K562 (cell line): Measurements from ENCODE around the gene CMTR1. TPM values are rescaled to one million over a fixed set of nuclear protein-coding genes. Genes with fewer than 3 reads are reported as not detected.

Experiments used
- ATAC-seq: fragments of 200-7000 bp; cut with Tn5 transposase; 3 replicates; pipeline ENCODE4 v1.9.1; 2020; ENCODE audit warnings: moderate library complexity
- BruUV-seq: library from RNA; stranded (reverse); fragments of 400-500 nt; replicated peaks from 2 replicates; lab custom pipeline; 2021; lab: Mats Ljungman, UMichigan
- CTCF ChIA-PET: fragments of 300-600 bp; formaldehyde crosslinking; extraction: SDS; loops from one replicate; lab custom pipeline; 2021; ENCODE audit warnings: low intra/inter-chr PET ratio; lab: Yijun Ruan, JAX
- POLR2A ChIA-PET: fragments of 300-600, 350-650 bp; sonication (Branson Sonifier 250); formaldehyde crosslinking; extraction: SDS; loops from one replicate; lab custom pipeline; 2021; ENCODE audit warnings: antibody characterized with exemption, inconsistent platforms; lab: Yijun Ruan, JAX
- DNase-seq, 4 experiments: peaks; one replicate each; pipeline versions ENCODE4 v3.0.0 to v3.0.0-alpha.2; 2011 to 2018; ENCODE audit warnings: low spot score in 3 of 4, mixed read lengths in 3 of 4; ENCODE audit errors: extremely low read depth in 1 of 4
- FAIRE-seq: peaks from 2 replicates; lab custom pipeline; 2011; peaks lifted over from hg19 to GRCh38; lab: Jason Lieb, UNC
- H2AFZ ChIP-seq: 2 replicates; pipeline ENCODE4 v1.6.0; 2011; ENCODE audit warnings: low read depth, low read length, control low read depth, inconsistent platforms
- H3K27ac ChIP-seq: fragments of 200-600 bp; 3 replicates; pipeline ENCODE4 v1.8.0; 2011; ENCODE audit warnings: low read depth, mild to moderate bottlenecking, control low read depth, inconsistent platforms, low read length, moderate library complexity, mixed read lengths; ENCODE audit errors: extremely low read depth
- H3K27me3 ChIP-seq, 2 experiments: fragments of 300-600 bp in 1 of 2; 2 replicates in 1 of 2; 3 replicates in 1 of 2; pipeline versions ENCODE4 v1.6.0 to v1.8.0; 2011; ENCODE audit warnings: inconsistent platforms in 2 of 2, low read length in 2 of 2, mild to moderate bottlenecking in 1 of 2, mixed read lengths in 1 of 2, moderate library complexity in 1 of 2; ENCODE audit not compliant: control insufficient read depth in 2 of 2, insufficient read depth in 2 of 2
- H3K36me3 ChIP-seq: fragments of 300-600 bp; 3 replicates; pipeline ENCODE4 v1.8.0; 2011; ENCODE audit warnings: mild to moderate bottlenecking, low read length, inconsistent platforms; ENCODE audit not compliant: control insufficient read depth, insufficient read depth
- H3K4me1 ChIP-seq, 2 experiments: fragments of 200-600 bp in 1 of 2; replicated peaks in 1 of 2; 2 replicates in 1 of 2; 3 replicates in 1 of 2; pipeline versions ENCODE4 v1.5.1 to v1.8.0; 2011; ENCODE audit warnings: inconsistent platforms in 2 of 2, low read length in 2 of 2, mild to moderate bottlenecking in 1 of 2, mixed read lengths in 1 of 2, moderate library complexity in 1 of 2; ENCODE audit not compliant: control insufficient read depth in 2 of 2, insufficient read depth in 2 of 2
- H3K4me2 ChIP-seq: 2 replicates; pipeline ENCODE4 v1.6.1; 2011; ENCODE audit warnings: low read length, control low read depth, inconsistent platforms, mixed read lengths; ENCODE audit not compliant: insufficient read depth
- H3K4me3 ChIP-seq: fragments of 200-600 bp; sonication (generic), shearing (Covaris generic); 2 replicates; pipeline ENCODE4 v1.5.1; 2016; ENCODE audit warnings: control low read depth, inconsistent platforms
- H3K79me2 ChIP-seq: fragments of 200-600 bp; 3 replicates; pipeline ENCODE4 v1.8.0; 2011; ENCODE audit warnings: low read length, inconsistent platforms; ENCODE audit not compliant: control insufficient read depth, insufficient read depth
- H3K9ac ChIP-seq, 2 experiments: 2 replicates each; pipeline versions ENCODE4 v1.6.0 to v1.6.1; 2011; ENCODE audit warnings: low read depth in 2 of 2, low read length in 2 of 2, control low read depth in 1 of 2, inconsistent platforms in 1 of 2, mild to moderate bottlenecking in 1 of 2, mixed read lengths in 1 of 2; ENCODE audit not compliant: insufficient read depth in 1 of 2
- H3K9me1 ChIP-seq: one replicate; pipeline ENCODE4 v1.6.0; 2011; ENCODE audit warnings: inconsistent platforms, mild to moderate bottlenecking, low read length, moderate library complexity; ENCODE audit not compliant: control insufficient read depth, insufficient read depth
- H3K9me3 ChIP-seq: replicated peaks from 2 replicates; pipeline ENCODE4 v1.5.1; 2011; ENCODE audit warnings: low read depth, low read length, inconsistent platforms; ENCODE audit not compliant: control insufficient read depth, insufficient read depth
- H4K20me1 ChIP-seq: replicated peaks from 2 replicates; pipeline ENCODE4 v1.6.1; 2011; ENCODE audit warnings: low read length, inconsistent platforms, mixed read lengths; ENCODE audit not compliant: control insufficient read depth, insufficient read depth
- CBFB ChIP-seq: sonication (generic); formaldehyde crosslinking; IDR thresholded peaks from 2 replicates; pipeline ENCODE4 v1.4.0; 2020; ENCODE audit warnings: mild to moderate bottlenecking, missing genetic modification reagents
- GABPB1 ChIP-seq: sonication (generic); formaldehyde crosslinking; IDR thresholded peaks from 2 replicates; pipeline ENCODE4 v1.8.0; 2022; ENCODE audit warnings: mild to moderate bottlenecking, missing genetic modification reagents
- GABPB2 ChIP-seq: fragments of 250-450 bp; sonication (Bioruptor Pico); conservative IDR thresholded peaks from 2 replicates; pipeline ENCODE4 v1.5.1; 2021; ENCODE audit warnings: mild to moderate bottlenecking
- MAZ ChIP-seq, 2 experiments: fragments of 450-650 bp in 1 of 2; sonication (generic) in 1 of 2; formaldehyde crosslinking; IDR thresholded peaks in 1 of 2; conservative IDR thresholded peaks in 1 of 2; 2 replicates each; pipeline versions ENCODE4 v1.4.0 to v1.5.0; 2020; ENCODE audit warnings: mild to moderate bottlenecking in 1 of 2, missing genetic modification reagents in 1 of 2
- MEF2D ChIP-seq: conservative IDR thresholded peaks from 2 replicates; pipeline ENCODE4 v1.6.1; 2016; ENCODE audit warnings: low read depth, missing genetic modification characterization, missing compliant biosample characterization
- POLR2AphosphoS2 ChIP-seq: IDR thresholded peaks from 2 replicates; pipeline ENCODE4 v1.6.1; 2012; ENCODE audit warnings: low read length, improper control_type of control experiment
- POLR2AphosphoS5 ChIP-seq: IDR thresholded peaks from 2 replicates; pipeline ENCODE4 v1.6.1; 2011; ENCODE audit warnings: mild to moderate bottlenecking, low read depth, low read length, moderate library complexity; ENCODE audit not compliant: control insufficient read depth, insufficient read depth
- POLR2G ChIP-seq: fragments of 200-400 bp; formaldehyde crosslinking; IDR thresholded peaks from 2 replicates; pipeline ENCODE4 v1.6.1; 2017; ENCODE audit warnings: low read depth, mild to moderate bottlenecking, antibody characterized with exemption, low read length, moderate library complexity
- PRMT5 ChIP-seq: sonication (generic); formaldehyde crosslinking; IDR thresholded peaks from 2 replicates; pipeline ENCODE4 v1.5.0; 2020; ENCODE audit warnings: missing genetic modification reagents
- SRSF7 ChIP-seq: fragments of 200-400 bp; formaldehyde crosslinking; optimal IDR thresholded peaks from 2 replicates; pipeline ENCODE3; 2017; ENCODE audit warnings: mild to moderate bottlenecking, low read depth, low read length
- ZBTB8A ChIP-seq: fragments of 450-650 bp; IDR thresholded peaks from 2 replicates; pipeline ENCODE4 v1.6.1; 2018; ENCODE audit warnings: mild to moderate bottlenecking, moderate library complexity; ENCODE audit not compliant: partially characterized antibody
- ZNF12 ChIP-seq: sonication (generic); formaldehyde crosslinking; IDR thresholded peaks from 2 replicates; pipeline ENCODE4 v1.4.0; 2020; ENCODE audit warnings: mild to moderate bottlenecking, missing genetic modification reagents
- ZNF3 ChIP-seq: fragments of 250-450 bp; sonication (Bioruptor Pico); IDR thresholded peaks from 2 replicates; pipeline ENCODE4 v1.5.0; 2021; ENCODE audit warnings: mild to moderate bottlenecking, moderate library complexity
- WGBS: fragments of 100-300 bp; shearing (Covaris generic); methylation state at CpG from one replicate; pipeline ENCODE4 v1.1.6; 2016; ENCODE audit warnings: low coverage, mixed read lengths; ENCODE audit not compliant: insufficient coverage; ENCODE audit errors: missing lambda C conversion rate; 5-methylcytosine and 5-hydroxymethylcytosine counted together
- in situ Hi-C: fragments of 300-500 bp; cut with MboI; formaldehyde crosslinking; loops from 4 replicates; pipeline ENCODE4 v1.15.0; 2018; ENCODE audit warnings: inconsistent platforms, mixed read lengths
- intact Hi-C: fragments of 100-400 bp; cut with micrococcal nuclease; formaldehyde crosslinking; loops from 2 replicates; pipeline ENCODE4 v1.14.2; 2022
- polyA plus RNA-seq, 8 experiments: library from polyadenylated mRNA; depleted of rRNA in 4 of 8; stranded (reverse) in 5 of 8; unstranded in 3 of 8; fragments of >200 nt; fragmentation: Nextera tagmentation in 2 of 8; fragmentation: Illumina TruSeq in 1 of 8; extraction: Ambion mirVana in 2 of 8; extraction: Trizol in 1 of 8; gene quantifications; 2 replicates each; pipeline versions ENCODE4 v1.2.1 to v1.2.3, GENCODE V29; 2011 to 2014; ENCODE audit warnings: inconsistent platforms in 1 of 8, missing spikeins in 1 of 8
- total RNA-seq, 7 experiments: library from RNA; depleted of rRNA in 6 of 7; stranded (reverse); fragments of >200 nt in 6 of 7; fragmentation: Illumina TruSeq in 2 of 7; extraction: Trizol in 2 of 7; gene quantifications; 2 replicates each; pipeline versions ENCODE4 v1.2.1 to v1.2.3, GENCODE V29; 2011 to 2021; ENCODE audit warnings: low replicate concordance in 1 of 7
- TF ChIP-seq, protein P1 (sequence below): sonication (generic); formaldehyde crosslinking; IDR thresholded peaks from 2 replicates; pipeline ENCODE4 v1.8.1; 2023; ENCODE audit warnings: mild to moderate bottlenecking, missing genetic modification reagents
- TF ChIP-seq, protein P2 (sequence below): fragments of 450-650 bp; formaldehyde crosslinking; IDR thresholded peaks from 2 replicates; pipeline ENCODE4 v1.4.0; 2022; ENCODE audit warnings: missing genetic modification characterization

Gene CMTR1
- total and polyA plus RNA-seq, 9 of the 15 experiments (the other 6 are each of a cell fraction or from before 2014, with no cell fraction given) = 2.9 to 63.5 (median 49.5) TPM

DNA sequence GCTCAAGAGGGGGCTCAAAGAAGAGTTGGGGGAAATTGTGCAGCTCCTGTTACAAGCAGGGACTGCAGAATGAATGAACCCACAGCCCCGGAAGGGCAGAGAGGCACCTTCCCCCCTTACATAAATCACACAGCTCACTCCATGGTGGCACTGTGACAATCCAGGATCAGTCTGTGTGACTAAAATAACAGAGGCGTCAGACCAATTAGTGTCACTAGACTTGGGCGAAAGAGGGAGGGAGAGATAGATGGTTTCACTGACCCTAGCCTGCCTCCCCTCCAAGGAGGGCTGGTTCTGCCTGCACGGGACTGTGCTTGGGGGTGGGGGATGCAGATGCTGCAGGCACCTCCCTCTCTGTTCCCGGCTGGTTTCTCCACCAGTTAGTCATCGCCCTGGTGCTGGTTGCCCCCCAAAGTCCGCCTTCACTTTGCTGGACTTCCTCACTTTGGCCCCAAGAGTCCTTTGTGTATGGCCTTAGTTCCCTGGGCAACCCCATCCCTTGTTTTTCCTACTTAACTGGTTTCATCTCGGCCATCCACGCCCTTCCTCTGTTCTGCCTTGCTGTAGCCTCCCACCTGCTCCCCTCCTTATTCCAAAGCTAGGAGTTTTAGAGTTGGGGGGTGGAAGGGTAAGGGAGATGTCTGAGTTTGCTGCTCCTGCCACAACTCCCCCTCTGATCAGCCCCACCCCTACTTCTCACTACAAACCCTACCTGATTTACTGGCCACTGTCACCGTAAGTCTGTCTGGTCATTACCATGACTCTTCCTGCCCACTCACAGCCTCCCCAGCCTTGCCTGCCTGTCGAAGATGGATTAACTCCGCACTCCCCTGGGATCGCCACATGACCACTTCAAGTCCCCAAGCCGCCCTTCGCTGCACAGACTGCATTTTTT is 48.9 kb downstream of the CMTR1 start:
- TSS peak; percentile 22 for BruUV-seq
- Histone ChIP-seq H3K9me3 (no peaks in the 10 kb centered on the region), H3K27me3 (no peaks in the 10 kb centered on the region), H3K4me1 (peaks cover 6 to 21% of the 10 kb centered on the region in 2 experiments; a peak in 4 of 5 replicates), H3K27ac (no peak overlapping the region), H3K9me1 (no peaks in the 10 kb centered on the region), H3K9ac (peak overlapping the region in 1 of 2 experiments; percentile 19; a peak in 2 of 4 replicates), H3K79me2 (no peaks in the 10 kb centered on the region), H3K4me2 (no peak overlapping the region), H2AFZ (no peak overlapping the region), H3K4me3 (no peak overlapping the region), H3K36me3 (peaks cover 68% of the 10 kb centered on the region; the same call in 2 of the 3 replicates), H4K20me1 (peaks cover 17% of the 10 kb centered on the region; the same call in 1 of the 2 replicates)
- in situ Hi-C loops = no loop called here
- 75% methylated on average over 15 of the region's 15 CpGs for WGBS
- no peak for ATAC-seq
- no peak for DNase-seq
- intact Hi-C loops = loop anchor here (10.0 kb wide), 1 partner anchor 457 kb away; no protein-coding TSS in a partner anchor
- CTCF ChIA-PET = no interaction called here
- FAIRE-seq = no peak
- POLR2A ChIA-PET = interaction anchor here (0.5 to 1.6 kb wide), 7 partner anchors 11 to 1266 kb away, joined by 3 to 6 read pairs (median 3); no protein-coding TSS in a partner anchor
- TF ChIP-seq GABPB1 (no peak), CBFB (CRISPR knock-in tag) (no peak), MEF2D (tag) (no peak), SRSF7 (no peak), POLR2AphosphoS5 (peak; percentile 17; the same call in 1 of the 2 replicates), ZNF12 (no peak), POLR2G (peak; percentile 33; the same call in 1 of the 2 replicates), MAZ (CRISPR knock-in tag; conservative IDR thresholded peaks at IDR 0.05 in 1 of 2, IDR thresholded peaks at IDR 0.05 in 1 of 2) (no peak), PRMT5 (CRISPR knock-in tag) (no peak), POLR2AphosphoS2 (0 out of 2 replicates have a peak, but pooled peaks have one; percentile 5), GABPB2 (no peak), ZNF3 (no peak), ZBTB8A (no peak)
- TF ChIP-seq, protein P1, sequence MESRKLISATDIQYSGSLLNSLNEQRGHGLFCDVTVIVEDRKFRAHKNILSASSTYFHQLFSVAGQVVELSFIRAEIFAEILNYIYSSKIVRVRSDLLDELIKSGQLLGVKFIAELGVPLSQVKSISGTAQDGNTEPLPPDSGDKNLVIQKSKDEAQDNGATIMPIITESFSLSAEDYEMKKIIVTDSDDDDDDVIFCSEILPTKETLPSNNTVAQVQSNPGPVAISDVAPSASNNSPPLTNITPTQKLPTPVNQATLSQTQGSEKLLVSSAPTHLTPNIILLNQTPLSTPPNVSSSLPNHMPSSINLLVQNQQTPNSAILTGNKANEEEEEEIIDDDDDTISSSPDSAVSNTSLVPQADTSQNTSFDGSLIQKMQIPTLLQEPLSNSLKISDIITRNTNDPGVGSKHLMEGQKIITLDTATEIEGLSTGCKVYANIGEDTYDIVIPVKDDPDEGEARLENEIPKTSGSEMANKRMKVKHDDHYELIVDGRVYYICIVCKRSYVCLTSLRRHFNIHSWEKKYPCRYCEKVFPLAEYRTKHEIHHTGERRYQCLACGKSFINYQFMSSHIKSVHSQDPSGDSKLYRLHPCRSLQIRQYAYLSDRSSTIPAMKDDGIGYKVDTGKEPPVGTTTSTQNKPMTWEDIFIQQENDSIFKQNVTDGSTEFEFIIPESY (CRISPR knock-in tag) = no peak
- TF ChIP-seq, protein P2, sequence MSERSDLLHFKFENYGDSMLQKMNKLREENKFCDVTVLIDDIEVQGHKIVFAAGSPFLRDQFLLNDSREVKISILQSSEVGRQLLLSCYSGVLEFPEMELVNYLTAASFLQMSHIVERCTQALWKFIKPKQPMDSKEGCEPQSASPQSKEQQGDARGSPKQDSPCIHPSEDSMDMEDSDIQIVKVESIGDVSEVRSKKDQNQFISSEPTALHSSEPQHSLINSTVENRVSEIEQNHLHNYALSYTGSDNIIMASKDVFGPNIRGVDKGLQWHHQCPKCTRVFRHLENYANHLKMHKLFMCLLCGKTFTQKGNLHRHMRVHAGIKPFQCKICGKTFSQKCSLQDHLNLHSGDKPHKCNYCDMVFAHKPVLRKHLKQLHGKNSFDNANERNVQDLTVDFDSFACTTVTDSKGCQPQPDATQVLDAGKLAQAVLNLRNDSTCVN (CRISPR knock-in tag) = no peak
